Coronary artery (tissue), 2 donors: ENCODE results near the gene SCUBE2.

Experiments
- DNase-seq: peaks from one replicate; pipeline ENCODE4 v3.0.0-alpha.2; 2017; ENCODE audit warnings: low spot score
- H3K27ac ChIP-seq, 2 donors: fragments of 200-600 bp; sonication (generic); one replicate each; pipeline ENCODE4 v1.5.1; 2016 to 2019
- H3K4me3 ChIP-seq: fragments of 200-600 bp; sonication (generic); 2 replicates; pipeline ENCODE4 v1.5.1; 2016; ENCODE audit warnings: mild to moderate bottlenecking, moderate library complexity
- TF ChIP-seq, protein P1 (sequence below): fragments of 200-600 bp; sonication (generic); IDR thresholded peaks from one replicate; pipeline ENCODE4 v1.5.1; 2019; ENCODE audit warnings: antibody characterized with exemption

The SCUBE2 gene

DNA sequence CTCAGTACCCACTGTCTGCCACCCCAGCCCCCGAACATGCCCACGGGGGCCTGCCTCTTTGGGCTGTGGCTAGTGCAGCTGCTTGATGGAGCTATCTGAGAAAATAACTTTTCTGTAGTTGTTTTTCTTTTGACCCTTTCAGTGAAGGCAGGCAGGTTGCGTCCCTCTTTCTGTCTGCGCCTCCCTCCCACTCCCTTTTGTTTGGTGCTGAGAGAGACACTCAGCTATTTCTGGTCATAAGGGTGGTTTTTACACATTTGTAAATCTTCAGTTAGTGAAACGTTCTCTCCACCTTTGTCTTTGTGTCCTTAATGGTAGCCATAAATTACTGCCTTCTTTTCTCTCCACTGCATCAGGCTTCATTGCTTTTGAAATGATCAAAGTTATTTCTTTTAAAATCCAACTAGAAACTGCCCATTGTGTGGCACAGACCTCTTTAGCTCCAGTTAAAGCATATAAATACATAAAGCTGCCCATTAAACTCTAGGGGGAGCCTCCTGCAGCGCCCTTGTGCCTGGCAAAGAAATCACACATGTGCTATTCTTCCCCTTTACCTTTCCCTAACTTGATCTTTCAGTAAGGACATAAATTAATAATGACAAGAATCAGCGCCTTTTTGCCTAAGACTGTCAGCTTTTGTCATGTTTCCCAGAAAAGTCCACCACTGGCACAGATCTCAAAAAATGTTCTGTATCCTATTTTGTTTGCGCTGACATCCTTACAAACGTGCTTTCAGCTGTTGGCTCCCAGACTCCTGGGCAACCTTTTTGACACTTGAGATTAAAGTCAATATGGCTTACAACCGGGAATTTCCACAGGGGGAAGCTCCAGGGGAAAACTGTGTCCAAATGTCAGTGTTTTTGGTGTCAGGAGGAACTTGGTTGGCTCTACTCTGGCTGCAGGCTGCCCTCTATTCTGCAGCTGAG, 1.7 kb upstream of the SCUBE2 start:
- Histone ChIP-seq H3K4me3 (no peak overlapping the region), H3K27ac (no peak overlapping the region)
- TF ChIP-seq, protein P1, sequence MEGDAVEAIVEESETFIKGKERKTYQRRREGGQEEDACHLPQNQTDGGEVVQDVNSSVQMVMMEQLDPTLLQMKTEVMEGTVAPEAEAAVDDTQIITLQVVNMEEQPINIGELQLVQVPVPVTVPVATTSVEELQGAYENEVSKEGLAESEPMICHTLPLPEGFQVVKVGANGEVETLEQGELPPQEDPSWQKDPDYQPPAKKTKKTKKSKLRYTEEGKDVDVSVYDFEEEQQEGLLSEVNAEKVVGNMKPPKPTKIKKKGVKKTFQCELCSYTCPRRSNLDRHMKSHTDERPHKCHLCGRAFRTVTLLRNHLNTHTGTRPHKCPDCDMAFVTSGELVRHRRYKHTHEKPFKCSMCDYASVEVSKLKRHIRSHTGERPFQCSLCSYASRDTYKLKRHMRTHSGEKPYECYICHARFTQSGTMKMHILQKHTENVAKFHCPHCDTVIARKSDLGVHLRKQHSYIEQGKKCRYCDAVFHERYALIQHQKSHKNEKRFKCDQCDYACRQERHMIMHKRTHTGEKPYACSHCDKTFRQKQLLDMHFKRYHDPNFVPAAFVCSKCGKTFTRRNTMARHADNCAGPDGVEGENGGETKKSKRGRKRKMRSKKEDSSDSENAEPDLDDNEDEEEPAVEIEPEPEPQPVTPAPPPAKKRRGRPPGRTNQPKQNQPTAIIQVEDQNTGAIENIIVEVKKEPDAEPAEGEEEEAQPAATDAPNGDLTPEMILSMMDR: no peak
- DNase-seq: no peak

DNA sequence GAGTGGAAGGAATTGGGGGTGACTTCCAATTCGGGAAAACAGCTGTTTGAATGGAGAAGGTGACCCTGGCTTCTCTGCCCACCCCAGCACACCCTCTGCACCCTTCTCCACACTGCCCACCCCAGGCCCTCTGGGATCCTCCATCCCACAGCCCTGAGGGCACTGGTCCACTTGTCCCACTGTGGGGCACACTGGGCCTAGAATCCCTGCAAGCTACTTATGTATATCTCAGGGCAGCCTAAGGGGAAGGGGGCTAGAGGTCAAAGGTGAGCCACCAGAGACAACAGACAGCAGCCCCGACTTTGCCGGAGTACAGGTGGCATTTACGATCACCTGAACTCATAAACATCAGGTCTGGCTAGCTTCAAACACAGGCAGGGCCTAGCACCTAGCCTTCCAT, 673 bp upstream of the SCUBE2 start:
- DNase-seq: no peak
- TF ChIP-seq, protein P1: no peak
- H3K4me3 ChIP-seq: peak overlapping the region; percentile 79
- H3K27ac ChIP-seq: no peak overlapping the region

DNA sequence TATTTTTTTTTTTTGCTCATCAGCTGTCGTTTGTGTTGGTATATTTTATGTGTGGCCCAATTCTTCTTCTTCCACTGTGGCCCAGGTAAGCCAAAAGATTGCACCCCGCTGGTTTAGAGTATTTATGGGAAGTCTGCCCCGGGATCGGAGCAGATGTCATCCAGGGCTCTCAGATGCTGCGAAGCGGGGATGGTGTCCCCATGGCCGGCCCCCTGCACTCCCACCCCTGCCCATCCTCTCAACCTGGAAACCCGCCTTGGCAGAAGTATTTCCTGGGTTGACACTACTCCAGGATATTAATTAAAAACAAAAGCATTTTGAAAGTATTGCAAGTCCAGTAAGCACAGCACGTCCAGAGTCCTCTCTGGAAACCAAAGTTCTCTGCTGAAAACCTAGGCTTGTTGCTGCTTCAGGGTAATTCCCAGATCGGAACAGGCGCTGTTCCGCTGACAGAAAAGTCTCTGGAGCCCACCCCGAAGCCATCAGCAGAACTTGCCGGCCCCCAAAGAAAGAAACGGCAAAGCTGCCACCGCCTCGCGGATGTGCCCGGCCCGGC, 833 bp downstream of the SCUBE2 start:
- Histone ChIP-seq H3K4me3 (peak overlapping the region; percentile 79), H3K27ac (no peak overlapping the region)
- DNase-seq: no peak
- TF ChIP-seq, protein P1: no peak

DNA sequence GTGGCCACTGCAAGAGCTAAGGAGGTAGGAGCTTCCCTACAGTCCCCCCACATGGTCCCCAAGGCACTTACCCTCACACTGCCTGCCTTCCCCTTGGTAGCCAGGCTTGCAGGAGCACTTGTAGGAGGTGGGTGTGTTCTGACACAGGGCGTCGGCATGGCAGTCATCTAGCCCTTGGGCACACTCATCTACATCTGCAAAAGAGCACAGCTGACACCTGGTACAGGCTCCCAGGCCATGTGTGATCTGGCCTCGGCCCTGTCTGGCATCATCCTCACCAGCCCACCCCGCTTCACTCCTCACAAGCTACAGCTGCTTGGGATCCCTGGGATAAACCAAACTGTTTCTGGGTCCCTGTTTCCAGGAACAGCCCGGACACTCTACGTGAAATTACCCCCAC, 1.8 kb downstream of the SCUBE2 start:
- no peak for DNase-seq
- Histone ChIP-seq H3K27ac (no peak overlapping the region), H3K4me3 (no peak overlapping the region)
- TF ChIP-seq, protein P1: no peak

DNA sequence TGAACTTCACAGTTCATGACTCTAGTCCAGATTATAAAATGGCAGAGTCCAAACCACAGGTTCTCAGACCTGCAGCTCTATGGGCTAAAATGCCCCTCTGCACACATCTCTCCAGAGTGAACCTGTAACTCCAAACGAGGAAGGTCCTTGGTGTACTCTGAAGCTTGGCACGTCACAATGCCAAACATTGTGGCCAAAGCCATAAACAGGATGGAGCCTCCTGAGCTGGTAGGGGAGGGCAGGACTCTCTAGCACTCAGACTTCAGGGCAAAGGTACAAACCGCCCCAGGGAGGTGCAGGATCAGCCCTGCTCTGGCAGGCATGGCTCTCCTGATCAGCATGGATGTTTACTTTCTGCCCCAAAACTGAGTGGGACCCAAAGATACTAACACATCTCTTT, 2.3 kb downstream of the SCUBE2 start:
- H3K27ac ChIP-seq: no peak overlapping the region
- TF ChIP-seq, protein P1: no peak
- no peak for DNase-seq
- no peak overlapping the region for H3K4me3 ChIP-seq

DNA sequence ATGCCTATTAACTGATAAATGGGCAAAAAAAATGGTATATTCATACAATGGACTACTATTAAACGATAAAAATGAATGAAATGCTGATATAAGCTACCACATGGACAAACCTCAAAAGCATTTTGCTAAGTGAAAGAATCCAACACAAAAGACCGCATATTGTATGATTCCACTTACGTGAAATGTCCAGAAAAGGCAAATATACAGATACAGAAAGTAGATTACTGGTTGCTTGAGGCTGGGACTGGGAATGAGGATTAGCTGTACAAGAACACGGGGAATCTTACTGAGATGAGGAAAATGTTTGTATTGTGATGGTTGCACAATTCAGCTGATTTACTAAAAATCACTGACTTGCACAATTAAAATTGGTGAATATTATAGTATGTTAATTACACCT, 8.8 kb downstream of the SCUBE2 start:
- no peak overlapping the region for H3K27ac ChIP-seq
- DNase-seq: no peak
- H3K4me3 ChIP-seq: no peak overlapping the region
- TF ChIP-seq, protein P1: no peak

DNA sequence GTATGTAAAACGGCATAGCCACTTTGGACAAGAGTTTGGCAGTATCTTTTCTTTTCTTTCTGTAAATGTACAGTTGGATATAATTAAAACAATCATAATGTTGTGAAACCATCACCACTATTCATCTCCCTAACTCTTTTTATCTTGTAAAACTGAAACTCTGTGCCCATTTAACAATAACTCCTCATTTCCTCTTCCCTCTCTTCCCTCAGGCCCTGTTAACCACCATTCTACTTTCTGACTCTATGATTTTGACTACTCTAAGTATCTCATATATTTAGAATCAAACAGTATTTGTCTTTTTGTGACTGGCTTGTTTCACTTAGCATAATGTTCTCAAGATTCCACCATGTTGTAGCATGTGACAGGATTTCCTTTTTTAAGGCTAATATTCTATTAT, 10.2 kb downstream of the SCUBE2 start:
- Histone ChIP-seq H3K4me3 (no peak overlapping the region), H3K27ac (no peak overlapping the region)
- DNase-seq: no peak
- TF ChIP-seq, protein P1: no peak
